ENCODE measurements around the gene GARIN3. TPM values are rescaled to one million over a fixed set of nuclear protein-coding genes. Genes with fewer than 3 reads are reported as not detected.

GARIN3 gene
- total RNA-seq, 1 experiment from 2014 or later: not detected

DNA sequence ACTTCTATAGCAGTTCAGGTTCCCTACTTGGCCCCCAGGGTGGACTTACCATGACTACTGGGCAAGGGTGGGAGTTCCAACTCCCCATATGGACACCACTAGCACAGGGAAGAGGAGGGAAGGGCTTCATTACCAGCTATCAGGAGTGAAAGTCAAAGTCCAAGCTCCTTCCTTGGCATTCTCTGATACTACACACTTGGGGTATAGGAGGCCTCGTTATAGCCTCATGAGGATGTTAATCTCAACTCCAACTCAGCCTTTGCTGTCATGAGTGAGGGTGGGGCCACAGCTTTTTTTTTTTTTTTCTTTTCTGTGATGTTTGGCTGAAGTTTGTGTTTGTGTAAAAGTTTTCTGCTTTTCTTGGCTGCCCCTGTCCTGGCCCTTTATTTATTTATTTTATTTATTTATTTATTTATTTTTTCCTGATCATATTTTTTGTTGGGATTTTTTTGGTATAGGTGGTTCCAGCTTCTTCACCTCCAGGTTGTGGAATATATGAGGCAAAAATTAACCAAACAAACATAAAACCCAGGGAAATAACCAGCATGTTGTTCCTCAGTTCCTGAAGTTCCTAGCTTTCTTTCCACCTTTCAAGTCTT is 8.7 kb downstream of the GARIN3 start:
- intact Hi-C loops (cut with micrococcal nuclease; ENCODE audit: unreplicated experiment): no loop called here
- Histone ChIP-seq H3K4me3 (no peak overlapping the region), H3K9me2 (ENCODE audit: insufficient read depth) (no peaks in the 10 kb centered on the region), H3K27me3 (ENCODE audit: insufficient read depth, low read depth) (peaks cover 78% of the 10 kb centered on the region), H3K4me1 (replicated peaks; ENCODE audit: insufficient read depth) (no peaks in the 10 kb centered on the region), H4K20me1 (ENCODE audit: insufficient read depth) (no peaks in the 10 kb centered on the region), H3K9me3 (ENCODE audit: insufficient read depth, low read depth) (no peaks in the 10 kb centered on the region), H3K27ac (no peak overlapping the region), H3K79me2 (ENCODE audit: low read depth) (no peaks in the 10 kb centered on the region), H3F3A (ENCODE audit: insufficient read depth, low read depth) (no peaks in the 10 kb centered on the region), H3K4me2 (no peak overlapping the region), H3K36me3 (ENCODE audit: low read depth) (no peaks in the 10 kb centered on the region), H2AFZ (no peak overlapping the region)
- POLR2A ChIA-PET (ENCODE audit: unreplicated experiment): no interaction called here
- CTCF ChIA-PET: no interaction called here
- no TSS peak for BruUV-seq (replicated peaks)
- TF ChIP-seq EZH2 (IDR thresholded peaks at IDR 0.05; ENCODE audit: low read depth) (no peak), CTCF (conservative IDR thresholded peaks at IDR 0.05) (no peak)
- no peak for DNase-seq

DNA sequence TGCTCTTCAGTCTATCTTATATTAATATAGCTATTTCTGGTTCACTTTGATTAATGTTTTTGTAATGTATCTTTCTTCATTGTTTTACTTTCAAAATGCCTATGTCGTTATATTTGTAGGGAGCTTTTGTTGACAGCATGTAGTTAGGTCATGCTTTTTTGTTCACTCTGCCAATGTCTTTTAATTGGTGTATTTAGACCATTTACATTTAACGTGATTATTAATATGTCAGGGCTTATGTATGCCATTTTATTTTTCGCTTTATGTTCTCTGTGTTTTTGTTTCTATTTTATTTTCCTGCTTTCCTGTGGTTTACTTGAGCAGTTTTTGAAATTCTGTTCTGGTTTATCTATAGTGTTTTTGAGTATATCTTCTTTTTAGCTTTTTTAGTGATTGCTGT is 10.8 kb downstream of the GARIN3 start:
- POLR2A ChIA-PET (ENCODE audit: unreplicated experiment): interaction anchor here (0.6 kb wide), 1 partner anchor 12 kb away, joined by 3 read pairs; the partner anchor contains the start of gene MED7
- BruUV-seq (replicated peaks): no TSS peak

DNA sequence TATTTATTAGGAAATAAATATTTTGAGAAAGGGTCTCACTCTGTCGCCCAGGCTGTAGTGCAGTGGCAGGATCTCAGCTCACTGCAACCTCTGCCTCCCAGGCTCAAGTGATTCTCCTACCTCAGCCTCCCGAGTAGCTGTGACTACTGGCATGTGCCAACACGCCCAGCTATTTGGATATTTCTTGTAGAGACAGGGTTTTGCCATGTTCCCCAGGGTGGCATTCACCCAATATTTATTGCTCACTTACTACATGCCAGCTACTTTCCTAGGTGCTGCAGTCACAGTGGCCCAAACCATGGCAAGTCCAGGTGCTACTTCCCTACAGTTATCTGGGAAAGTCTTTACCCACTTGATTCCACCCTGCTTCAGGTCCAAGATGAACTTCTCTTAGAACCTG is 15.1 kb downstream of the GARIN3 start:
- DNase-seq: no peak
- intact Hi-C loops (cut with micrococcal nuclease; ENCODE audit: unreplicated experiment): no loop called here
- CTCF ChIA-PET: no interaction called here

More for the DNA sequence above, 10.8 kb downstream of the GARIN3 start:
- Histone ChIP-seq H3K27me3 (ENCODE audit: insufficient read depth, low read depth) (peaks cover 64% of the 10 kb centered on the region), H4K20me1 (ENCODE audit: insufficient read depth) (no peaks in the 10 kb centered on the region), H3K9me3 (ENCODE audit: insufficient read depth, low read depth) (no peaks in the 10 kb centered on the region), H2AFZ (no peak overlapping the region), H3K79me2 (ENCODE audit: low read depth) (no peaks in the 10 kb centered on the region), H3K9me2 (ENCODE audit: insufficient read depth) (no peaks in the 10 kb centered on the region), H3K4me2 (no peak overlapping the region), H3K27ac (no peak overlapping the region), H3K4me3 (no peak overlapping the region), H3F3A (ENCODE audit: insufficient read depth, low read depth) (no peaks in the 10 kb centered on the region), H3K36me3 (ENCODE audit: low read depth) (no peaks in the 10 kb centered on the region), H3K4me1 (replicated peaks; ENCODE audit: insufficient read depth) (no peaks in the 10 kb centered on the region)
- CTCF ChIA-PET: interaction anchor here (0.5 to 0.6 kb wide), 2 partner anchors 463 to 586 kb away, joined by 3 to 5 read pairs; no protein-coding TSS in a partner anchor
- DNase-seq: no peak
- intact Hi-C loops (cut with micrococcal nuclease; ENCODE audit: unreplicated experiment): no loop called here
- TF ChIP-seq CTCF (conservative IDR thresholded peaks at IDR 0.05) (no peak), EZH2 (IDR thresholded peaks at IDR 0.05; ENCODE audit: low read depth) (no peak)

More for the DNA sequence above, 15.1 kb downstream of the GARIN3 start:
- Histone ChIP-seq H3K27ac (no peak overlapping the region), H3K9me3 (ENCODE audit: insufficient read depth, low read depth) (no peaks in the 10 kb centered on the region), H3K79me2 (ENCODE audit: low read depth) (no peaks in the 10 kb centered on the region), H3K4me1 (replicated peaks; ENCODE audit: insufficient read depth) (no peaks in the 10 kb centered on the region), H3F3A (ENCODE audit: insufficient read depth, low read depth) (no peaks in the 10 kb centered on the region), H3K4me3 (no peak overlapping the region), H3K9me2 (ENCODE audit: insufficient read depth) (no peaks in the 10 kb centered on the region), H3K27me3 (ENCODE audit: insufficient read depth, low read depth) (peaks cover 40% of the 10 kb centered on the region), H3K4me2 (no peak overlapping the region), H4K20me1 (ENCODE audit: insufficient read depth) (no peaks in the 10 kb centered on the region), H2AFZ (no peak overlapping the region), H3K36me3 (ENCODE audit: low read depth) (no peaks in the 10 kb centered on the region)
- POLR2A ChIA-PET (ENCODE audit: unreplicated experiment): no interaction called here
- no TSS peak for BruUV-seq (replicated peaks)
- TF ChIP-seq EZH2 (IDR thresholded peaks at IDR 0.05; ENCODE audit: low read depth) (no peak), CTCF (conservative IDR thresholded peaks at IDR 0.05) (no peak)

Measured in PC-9 (cell line).